ENCODE data around the gene RPN1. TPM values are rescaled to one million over a fixed set of nuclear protein-coding genes. Genes with fewer than 3 reads are reported as not detected.

RPN1 gene
- total RNA-seq, 6 donors from 2014 or later, result 81.7 to 321 (median 218) TPM

- Histone ChIP-seq H3K27ac (peak overlapping the region; percentile 53 to 91 (median 75)), H3K27me3 (no peaks in the 10 kb centered on the region), H3K4me1 (peaks cover 38 to 56% (median 54%) of the 10 kb centered on the region in 4 donors), H3K9me3 (no peaks in the 10 kb centered on the region), H3K36me3 (peaks cover 29 to 100% (median 80%) of the 10 kb centered on the region in 4 donors), H3K4me3 (no peak overlapping the region)
- DNase-seq, result no peak
- ATAC-seq (ENCODE audit: low FRiP score in 2 of 2), result no peak
- WGBS, 2 donors, result 79 to 88% methylated on average over 11 of the region's 11 CpGs
- TF ChIP-seq EP300 (IDR thresholded peaks at IDR 0.05) (no peak), POLR2AphosphoS5 (IDR thresholded peaks at IDR 0.05) (no peak), CTCF (IDR thresholded peaks at IDR 0.05) (no peak), POLR2A (IDR thresholded peaks at IDR 0.05) (no peak)
Measured at GRCh38 chr3:128624526-128625138, 26.0 kb downstream of the RPN1 start.

- H3K9me3 ChIP-seq, result no peaks in the 10 kb centered on the region
- ATAC-seq (ENCODE audit: low FRiP score in 2 of 2) (peak in 1 of 2 donors; percentile 17), DNase-seq (peak in 1 of 2 donors; percentile 37)
- peaks cover 29 to 100% (median 73%) of the 10 kb centered on the region in 4 donors for H3K36me3 ChIP-seq
- peaks cover 46 to 63% (median 60%) of the 10 kb centered on the region in 4 donors for H3K4me1 ChIP-seq
- H3K27ac ChIP-seq, result peak overlapping the region; percentile 53 to 91 (median 75)
- WGBS, 2 donors, result 46 to 52% methylated on average over 7 of the region's 7 CpGs
- H3K4me3 ChIP-seq, result no peak overlapping the region
- H3K27me3 ChIP-seq, result no peaks in the 10 kb centered on the region
- TF ChIP-seq POLR2A (IDR thresholded peaks at IDR 0.05) (no peak), CTCF (IDR thresholded peaks at IDR 0.05) (no peak), POLR2AphosphoS5 (IDR thresholded peaks at IDR 0.05) (peak in 1 of 2 donors; percentile 69), EP300 (IDR thresholded peaks at IDR 0.05) (peak in 3 of 4 donors; percentile 10 to 94 (median 88))
Measured at GRCh38 chr3:128623762-128624176, 26.8 kb downstream of the RPN1 start.

- ATAC-seq (ENCODE audit: low FRiP score in 2 of 2), result no peak
- 93 to 95% methylated on average over 2 to 9 of the region's 9 CpGs for WGBS, 2 donors
- TF ChIP-seq EP300 (IDR thresholded peaks at IDR 0.05), result no peak
- no peak for TF ChIP-seq POLR2AphosphoS5 (IDR thresholded peaks at IDR 0.05)
- no peak for TF ChIP-seq CTCF (IDR thresholded peaks at IDR 0.05)
- TF ChIP-seq POLR2A (IDR thresholded peaks at IDR 0.05), result no peak
- Histone ChIP-seq H3K27me3 (no peaks in the 10 kb centered on the region), H3K9me3 (no peaks in the 10 kb centered on the region), H3K4me3 (no peak overlapping the region), H3K4me1 (peaks cover 59 to 75% (median 64%) of the 10 kb centered on the region in 4 donors), H3K36me3 (peaks cover 29 to 83% (median 61%) of the 10 kb centered on the region in 4 donors), H3K27ac (peak overlapping the region in 3 of 4 donors; percentile 74 to 91 (median 76))
- DNase-seq, result no peak
Measured at GRCh38 chr3:128621931-128622330, 28.7 kb downstream of the RPN1 start.

- no peak overlapping the region for H3K4me3 ChIP-seq
- 65 to 75% methylated on average over 6 of the region's 6 CpGs for WGBS, 2 donors
- DNase-seq (peak in 1 of 2 donors; percentile 76), ATAC-seq (ENCODE audit: low FRiP score in 2 of 2) (no peak)
- peaks cover 27 to 76% (median 54%) of the 10 kb centered on the region in 4 donors for H3K36me3 ChIP-seq
- peaks cover 59 to 76% (median 63%) of the 10 kb centered on the region in 4 donors for H3K4me1 ChIP-seq
- H3K27me3 ChIP-seq, result no peaks in the 10 kb centered on the region
- no peak for TF ChIP-seq POLR2A (IDR thresholded peaks at IDR 0.05)
- TF ChIP-seq EP300 (IDR thresholded peaks at IDR 0.05), result no peak
- no peak for TF ChIP-seq POLR2AphosphoS5 (IDR thresholded peaks at IDR 0.05)
- H3K27ac ChIP-seq, result peak overlapping the region in 3 of 4 donors; percentile 74 to 91 (median 76)
- no peaks in the 10 kb centered on the region for H3K9me3 ChIP-seq
Measured at GRCh38 chr3:128621234-128621633, 29.4 kb downstream of the RPN1 start.

GRCh38 chr3:128620268-128620691 lies 30.3 kb downstream of the RPN1 start:
- ATAC-seq (ENCODE audit: low FRiP score in 2 of 2), result no peak
- Histone ChIP-seq H3K4me1 (peaks cover 59 to 73% (median 61%) of the 10 kb centered on the region in 4 donors), H3K4me3 (no peak overlapping the region), H3K9me3 (no peaks in the 10 kb centered on the region), H3K36me3 (peaks cover 17 to 66% (median 45%) of the 10 kb centered on the region in 4 donors), H3K27me3 (no peaks in the 10 kb centered on the region), H3K27ac (peak overlapping the region in 3 of 4 donors; percentile 74 to 91 (median 76))
- DNase-seq, result peak in 1 of 2 donors; percentile 66
- WGBS, 2 donors, result 85 to 86% methylated on average over 9 of the region's 9 CpGs
- TF ChIP-seq POLR2A (IDR thresholded peaks at IDR 0.05), result no peak
- no peak for TF ChIP-seq CTCF (IDR thresholded peaks at IDR 0.05)
- TF ChIP-seq EP300 (IDR thresholded peaks at IDR 0.05), result no peak
- no peak for TF ChIP-seq POLR2AphosphoS5 (IDR thresholded peaks at IDR 0.05)
